NCI-H524 treated with DMSO at 0.1 percent for 48 hours (cell line): Measurements from ENCODE around the gene SLC8A3.

Experiments
- DNase-seq: peaks from one replicate; lab custom pipeline; 2025; lab: John Stamatoyannopoulos, UW

SLC8A3 gene

DNA sequence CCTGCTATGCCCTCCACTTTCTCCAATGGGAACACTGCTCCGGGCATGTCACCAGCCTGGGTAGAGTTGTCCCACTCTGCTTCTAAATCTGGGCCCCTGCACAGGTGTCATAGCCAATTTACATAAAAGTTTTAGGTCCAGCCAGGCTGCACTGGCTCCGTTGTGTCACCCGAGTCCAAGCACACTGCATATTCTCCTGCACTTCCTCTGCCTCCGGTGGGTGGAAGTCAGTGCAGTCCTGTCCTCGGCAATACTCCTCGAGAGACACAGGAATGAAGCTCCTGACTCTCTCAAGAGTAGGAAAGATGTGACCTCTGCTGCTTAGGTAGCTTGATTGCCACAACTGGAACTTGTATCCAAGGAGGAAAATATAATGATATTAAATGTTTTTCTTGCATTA, 15.2 kb downstream of the SLC8A3 start:
- no peak for DNase-seq

DNA sequence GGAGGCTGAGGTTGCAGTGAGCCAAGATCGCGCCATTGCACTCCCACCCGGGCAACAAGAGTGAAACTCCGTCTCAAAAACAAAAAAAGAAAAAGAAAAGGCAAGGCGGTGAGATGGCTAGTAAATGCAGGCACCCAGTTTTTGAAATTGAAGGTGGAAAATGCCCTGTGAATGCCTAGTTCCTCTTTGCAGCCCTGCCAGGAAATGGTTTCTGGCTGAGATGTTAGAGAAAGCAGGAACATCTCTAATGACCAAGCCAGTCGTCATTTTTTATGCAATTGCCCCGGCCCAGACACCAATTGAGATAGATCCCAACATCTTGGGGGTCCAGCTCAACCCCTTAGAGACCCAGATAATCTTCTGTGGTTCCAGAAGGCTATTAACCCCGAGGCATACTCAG, 17.0 kb downstream of the SLC8A3 start:
- DNase-seq = no peak

DNA sequence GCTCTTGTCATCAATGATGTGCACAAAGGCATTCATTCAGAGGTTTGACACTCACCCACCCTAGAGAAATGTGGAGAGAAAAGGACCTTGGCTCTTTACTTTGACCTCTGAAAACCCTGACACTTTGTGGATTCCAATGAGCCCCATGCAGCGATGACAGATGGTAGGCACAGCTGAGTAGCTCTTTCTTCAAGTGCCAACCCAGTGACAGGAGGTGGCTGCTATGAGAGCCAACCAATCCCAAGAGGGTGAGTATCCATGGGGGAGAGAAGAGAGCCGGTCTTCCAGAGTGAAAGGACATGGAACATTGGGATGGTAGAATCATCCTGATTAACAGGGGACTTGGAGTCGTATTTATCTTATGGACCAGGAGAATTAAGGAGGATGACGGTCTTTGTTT, 17.8 kb downstream of the SLC8A3 start:
- DNase-seq = peak; percentile 97

DNA sequence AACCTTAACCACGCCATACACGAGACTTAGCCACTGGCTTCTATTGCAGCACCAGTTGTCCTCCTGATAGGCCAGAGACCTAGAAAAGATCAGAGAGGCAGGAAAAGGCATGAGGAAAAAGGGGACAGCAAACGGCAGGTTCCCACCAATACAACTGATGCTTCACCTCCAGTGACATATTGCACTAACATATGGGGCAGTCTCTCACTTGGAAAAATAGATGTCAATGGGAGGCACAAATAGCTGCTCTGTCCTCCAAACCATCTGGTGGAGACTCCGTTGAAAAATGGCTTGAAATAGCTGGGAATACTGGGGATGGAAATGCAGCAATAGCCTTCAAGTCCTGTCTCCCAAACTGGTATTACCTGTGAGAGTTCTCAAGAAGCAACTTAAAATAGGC, 20.3 kb downstream of the SLC8A3 start:
- peak; percentile 94 for DNase-seq

DNA sequence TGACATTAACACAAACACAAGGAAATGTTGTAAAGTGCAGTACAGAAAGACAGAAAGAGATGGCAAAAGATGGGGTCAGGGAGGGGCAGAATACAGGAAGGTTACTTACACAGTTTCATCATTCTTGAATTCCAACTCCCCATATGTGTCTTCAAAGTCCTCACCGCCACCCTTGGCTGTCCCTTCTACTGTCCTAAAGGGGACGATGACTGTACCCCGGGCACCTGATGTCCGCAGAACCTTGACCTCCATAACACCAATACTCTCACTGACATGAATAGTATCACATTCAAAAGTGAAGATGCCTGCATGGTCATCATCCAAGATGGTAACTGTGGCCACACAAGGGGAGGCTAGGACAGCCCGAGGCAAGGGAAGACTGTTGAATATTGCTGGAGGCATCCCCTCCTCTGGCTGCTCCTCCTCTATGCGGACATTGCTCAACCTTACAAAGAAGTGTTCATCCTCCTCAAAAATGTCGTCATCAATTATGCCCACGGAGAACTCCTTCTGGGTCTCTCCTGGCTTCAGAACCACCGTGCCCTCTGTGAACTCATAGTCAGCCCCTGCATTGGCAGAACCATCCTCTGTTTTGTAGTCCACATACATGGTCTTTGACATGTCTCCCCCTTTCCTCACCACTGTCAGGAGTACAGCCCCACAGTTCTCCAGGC, 22.1 kb downstream of the SLC8A3 start:
- DNase-seq = no peak

DNA sequence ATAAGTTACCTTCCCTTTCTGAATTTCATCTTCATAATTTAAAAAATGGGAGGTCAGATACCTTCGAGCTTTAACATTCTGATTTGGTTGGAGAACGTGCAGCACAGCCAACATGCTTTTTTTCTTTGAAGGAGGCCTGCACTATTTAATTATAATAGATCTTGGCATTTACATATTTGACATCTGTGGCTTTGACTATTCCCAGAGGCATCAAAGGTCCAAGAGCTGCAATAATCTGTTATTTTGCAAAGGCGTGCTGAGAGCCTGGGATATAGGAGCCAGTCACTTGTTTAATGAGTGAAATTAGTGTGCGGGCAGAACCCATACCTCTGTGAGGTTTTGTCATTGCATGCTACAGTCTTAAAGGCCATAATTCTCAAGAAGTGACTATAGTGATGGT, 26.4 kb downstream of the SLC8A3 start:
- DNase-seq = no peak

DNA sequence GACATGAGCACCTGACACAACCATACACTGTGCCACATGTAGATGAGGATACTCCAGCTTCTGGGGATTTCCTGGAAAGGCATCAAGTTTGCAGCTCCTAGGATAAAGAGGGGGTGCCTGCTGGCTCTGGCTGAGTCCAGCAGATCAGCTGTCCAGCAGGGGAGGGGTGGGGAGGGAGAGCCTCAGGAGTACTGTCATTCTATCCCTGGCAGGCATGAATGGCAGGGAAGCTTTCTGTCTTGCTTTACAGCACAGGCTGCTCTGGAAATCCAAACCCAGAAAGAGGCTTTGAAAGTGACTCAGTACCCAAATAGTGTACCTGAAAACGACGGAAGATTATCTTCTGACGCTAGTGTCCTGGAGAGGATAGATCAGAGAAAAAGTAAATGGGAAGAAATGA, 32.2 kb downstream of the SLC8A3 start:
- DNase-seq = no peak

DNA sequence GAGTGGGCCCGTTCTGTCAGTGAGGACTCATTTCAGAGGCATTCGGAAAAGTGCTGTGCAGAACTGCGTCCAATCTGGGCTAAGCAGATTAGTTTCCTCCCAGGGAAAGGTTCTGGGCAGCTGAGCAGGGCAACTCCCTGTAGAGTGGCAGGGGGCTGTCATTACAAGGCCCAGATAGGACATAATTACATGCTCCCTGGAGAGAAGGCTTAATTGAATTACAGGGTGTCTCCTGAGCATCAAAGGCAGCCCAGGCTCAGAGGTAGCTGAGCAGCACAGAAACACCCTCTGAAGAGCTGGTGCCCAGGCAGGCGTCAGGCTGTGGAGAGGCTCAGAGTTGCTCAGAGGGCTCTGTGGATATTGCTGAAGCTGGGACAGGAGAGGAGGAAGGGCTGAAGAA, 36.0 kb downstream of the SLC8A3 start:
- DNase-seq = peak; percentile 61

DNA sequence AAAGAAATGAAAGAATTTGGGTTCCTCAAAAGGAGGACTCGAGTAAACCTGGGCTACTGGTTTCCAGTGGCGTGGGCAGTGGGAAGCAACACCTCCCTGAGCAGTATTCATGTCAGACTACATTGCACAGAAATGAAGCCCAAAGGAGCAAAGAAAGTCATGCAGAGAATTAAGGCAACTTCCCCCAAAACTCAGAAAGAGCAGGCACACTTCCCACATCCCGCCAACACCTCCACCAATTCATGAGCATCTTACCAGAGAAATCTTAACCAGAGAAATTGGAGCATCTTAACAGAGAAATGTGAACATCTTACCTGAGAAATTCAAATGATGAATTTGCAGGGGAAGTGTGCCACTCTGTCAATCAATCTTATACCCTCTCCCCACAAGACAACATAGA, 36.7 kb downstream of the SLC8A3 start:
- DNase-seq = no peak

DNA sequence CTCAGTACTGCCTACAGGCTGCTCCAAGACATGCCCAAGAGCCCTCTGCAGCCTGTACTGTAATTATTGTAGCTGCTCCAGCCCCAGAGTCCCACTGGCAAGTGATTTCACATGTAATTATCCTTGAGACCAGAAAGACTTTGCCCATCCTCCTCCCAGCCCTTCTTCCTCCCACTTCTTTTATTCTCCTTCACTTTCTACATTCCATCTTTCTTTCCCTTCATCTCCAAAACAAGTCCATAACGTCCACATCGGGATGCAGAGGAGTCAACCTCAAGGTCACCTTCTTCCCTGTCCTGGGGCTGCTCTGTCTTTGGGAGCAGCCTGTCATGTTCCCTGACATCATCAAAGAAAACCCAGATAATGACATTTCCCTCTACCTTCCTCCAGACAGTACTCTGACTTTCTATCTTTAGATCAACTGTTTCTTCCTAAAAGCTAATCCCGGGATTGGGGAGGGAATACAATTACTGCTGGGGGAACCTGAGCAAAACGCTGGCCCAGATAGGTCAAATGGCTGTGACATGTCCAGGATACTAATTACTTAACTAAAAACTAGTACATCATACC, 39.1 kb downstream of the SLC8A3 start:
- DNase-seq = no peak

DNA sequence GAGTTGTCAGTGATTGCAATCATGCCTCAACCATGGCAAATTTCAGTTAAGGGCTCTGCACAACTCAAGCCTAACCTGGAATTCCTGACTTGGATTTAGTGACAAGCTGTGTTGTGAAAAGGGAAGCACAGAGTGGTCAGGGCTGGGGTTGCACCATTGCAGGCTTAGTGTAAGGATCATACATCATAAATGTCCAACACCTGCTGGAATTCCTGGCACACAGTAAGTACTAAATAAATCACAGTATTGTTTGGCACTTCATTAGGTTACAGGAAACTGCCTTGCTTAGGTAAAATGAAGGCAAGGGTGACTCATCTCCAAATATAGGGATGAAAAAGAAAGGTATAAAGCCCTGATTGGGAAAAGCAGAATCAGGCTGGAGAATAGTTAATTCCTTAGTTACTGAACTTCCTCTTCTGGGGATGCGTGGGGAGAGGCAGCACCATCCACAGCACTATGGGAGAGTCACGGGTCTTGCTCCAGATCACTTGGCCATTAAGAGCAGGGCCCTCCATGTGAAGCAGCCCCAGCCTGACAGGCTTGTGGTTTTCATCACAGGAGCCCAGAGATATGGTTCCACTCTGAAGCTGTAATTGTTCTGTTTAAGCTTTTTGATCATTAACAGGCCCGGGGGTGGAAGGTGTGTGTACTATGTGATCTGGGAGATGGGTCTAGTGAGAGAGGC, 39.7 kb downstream of the SLC8A3 start:
- no peak for DNase-seq

DNA sequence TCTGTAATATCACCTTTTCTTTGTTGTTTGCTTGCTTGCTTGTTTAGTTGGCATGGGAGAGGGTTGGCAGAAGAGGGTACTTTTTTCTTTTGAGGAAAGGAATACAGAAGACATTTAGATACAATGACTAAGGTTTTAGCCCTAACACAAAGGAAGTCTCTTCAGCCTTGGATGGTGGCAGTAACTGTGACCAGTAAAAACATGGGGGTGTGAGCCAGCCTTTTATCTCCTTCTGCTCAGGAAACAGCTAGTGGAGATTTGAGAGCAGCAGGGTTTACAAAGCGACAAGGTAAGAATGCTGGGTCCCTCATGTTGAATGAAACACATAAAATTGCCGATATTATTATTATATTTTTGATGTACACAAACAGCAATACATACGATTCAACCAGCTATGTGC, 40.4 kb downstream of the SLC8A3 start:
- no peak for DNase-seq

DNA sequence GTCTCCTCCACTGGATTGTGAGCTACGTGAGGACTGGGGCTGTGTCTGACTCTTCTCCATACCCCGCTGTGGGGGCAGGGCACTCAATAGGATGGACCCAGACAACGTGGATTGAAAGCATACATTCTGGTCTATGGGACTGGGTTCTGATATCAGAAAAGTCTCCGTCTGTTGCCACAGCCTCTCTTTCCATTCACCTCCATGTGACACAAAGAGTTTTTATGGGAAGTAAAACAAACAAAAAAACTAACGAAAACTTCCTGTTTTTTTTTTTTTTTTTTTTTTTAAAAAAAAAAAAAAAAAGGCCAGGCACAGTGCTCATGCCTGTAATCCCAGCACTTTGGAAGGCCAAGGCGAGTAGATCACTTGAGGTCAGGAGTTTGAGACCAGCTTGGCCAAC, 44.7 kb downstream of the SLC8A3 start:
- no peak for DNase-seq

DNA sequence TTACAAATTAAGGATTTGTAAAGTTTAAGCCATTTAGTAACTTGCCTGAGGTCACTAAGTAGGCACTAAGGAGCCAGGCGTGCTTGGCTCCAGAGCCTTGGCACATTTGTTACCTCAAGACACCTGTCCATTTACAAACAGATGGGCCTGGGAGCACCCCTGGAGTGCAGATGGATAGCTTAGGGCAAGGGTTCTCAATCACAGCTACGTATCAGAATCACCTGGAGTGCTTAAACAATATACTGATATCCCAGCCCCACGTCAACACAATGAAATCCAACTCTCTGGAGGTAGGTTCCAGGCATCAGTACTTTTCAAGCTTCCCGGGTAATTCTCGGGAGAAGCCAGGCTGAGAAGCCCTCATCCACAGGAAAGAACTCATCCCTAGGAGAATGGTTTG, 45.4 kb downstream of the SLC8A3 start:
- no peak for DNase-seq

DNA sequence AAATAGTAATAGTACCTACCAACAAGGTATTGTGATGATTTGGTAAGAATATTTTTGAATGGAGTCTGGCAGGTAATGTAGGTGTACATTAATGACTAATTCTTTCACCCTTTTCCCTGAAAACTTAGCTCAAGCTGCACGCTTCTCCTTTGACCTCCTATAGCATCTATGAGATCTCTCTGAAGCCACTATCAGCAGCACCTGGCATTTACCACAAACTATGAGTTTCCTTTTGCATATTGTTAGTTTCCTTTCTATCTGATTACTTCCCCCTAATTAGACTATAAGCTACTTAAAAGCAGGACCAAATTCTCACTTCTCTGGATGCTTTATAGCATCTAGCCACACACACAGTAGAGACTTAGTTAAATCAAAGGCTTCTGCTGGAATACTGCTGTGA, 48.1 kb downstream of the SLC8A3 start:
- no peak for DNase-seq

DNA sequence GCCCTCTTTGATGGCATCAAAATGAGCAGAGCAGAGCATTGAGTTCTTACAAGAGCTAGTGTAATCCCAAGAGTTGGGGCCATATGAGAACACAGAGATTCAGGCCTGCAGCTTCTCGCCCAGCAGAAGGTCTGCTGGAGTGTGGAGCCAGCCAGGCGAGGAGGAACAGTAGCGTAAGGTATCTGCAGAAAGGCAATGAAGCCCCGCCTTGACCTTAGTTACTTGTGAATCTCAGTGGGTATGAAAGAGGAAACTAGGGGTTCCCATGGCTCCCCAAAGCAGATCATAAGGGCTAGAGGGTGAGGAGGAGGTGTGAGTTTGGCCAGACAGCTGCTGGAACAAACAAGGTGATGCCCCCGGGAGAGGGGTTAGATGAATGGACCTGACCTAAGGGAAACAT, 49.4 kb downstream of the SLC8A3 start:
- no peak for DNase-seq

DNA sequence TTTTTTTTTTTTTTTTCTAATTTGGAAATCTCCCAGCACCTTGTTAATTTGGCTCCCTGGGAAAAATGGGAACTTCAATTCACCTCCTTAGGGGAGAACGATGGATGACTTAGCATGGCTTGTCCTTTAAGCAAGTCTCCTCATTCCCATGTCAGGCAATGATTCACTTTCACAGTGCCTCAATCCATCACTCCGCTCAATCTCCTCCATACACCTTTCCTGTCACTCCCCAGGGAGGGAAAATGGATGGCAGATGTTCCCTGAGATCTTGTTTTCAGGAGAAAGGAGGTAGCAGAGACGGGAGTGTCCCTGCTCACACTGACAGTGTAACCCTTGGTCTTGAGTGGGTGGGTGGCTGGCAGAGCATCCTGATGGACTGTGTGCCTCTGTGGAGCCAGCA, 51.0 kb downstream of the SLC8A3 start:
- no peak for DNase-seq

DNA sequence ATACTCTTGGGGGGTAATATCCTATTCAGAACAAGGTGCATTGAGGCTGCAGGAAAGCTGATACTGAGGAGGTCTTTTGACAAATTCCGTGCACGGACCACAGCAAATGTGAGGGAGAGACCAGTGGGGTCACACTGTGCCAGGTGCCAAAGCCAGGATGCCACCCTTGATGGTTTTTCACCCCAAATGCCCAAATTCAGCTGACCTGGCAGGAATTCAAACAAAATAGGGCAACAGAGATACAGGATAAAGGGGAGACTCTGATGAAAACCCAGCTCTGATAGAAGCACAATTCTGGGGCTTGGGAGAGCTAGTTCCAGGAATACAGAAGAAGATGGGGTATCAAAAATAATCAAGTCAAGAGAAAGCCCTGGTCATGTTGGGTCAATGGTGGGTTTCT, 55.3 kb downstream of the SLC8A3 start:
- no peak for DNase-seq

DNA sequence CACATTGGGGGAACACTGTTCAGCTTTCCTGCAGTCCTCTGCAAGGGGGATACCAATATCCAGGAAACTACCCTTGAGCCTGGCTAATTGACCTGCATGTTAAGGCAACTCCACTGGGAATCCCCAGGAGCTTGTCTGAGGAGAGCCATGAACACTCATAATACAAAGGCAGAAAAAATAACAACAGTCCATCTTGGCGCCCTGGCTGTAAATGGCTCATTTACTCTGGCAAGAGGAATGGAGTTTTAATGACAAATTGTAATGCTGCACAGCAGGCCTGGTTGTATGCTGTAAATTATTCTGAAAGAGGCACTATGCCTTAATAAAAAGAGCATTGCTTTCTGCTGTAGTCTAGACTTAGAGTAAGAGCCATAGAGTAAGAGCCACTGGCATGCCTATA, 58.3 kb downstream of the SLC8A3 start:
- DNase-seq = no peak

DNA sequence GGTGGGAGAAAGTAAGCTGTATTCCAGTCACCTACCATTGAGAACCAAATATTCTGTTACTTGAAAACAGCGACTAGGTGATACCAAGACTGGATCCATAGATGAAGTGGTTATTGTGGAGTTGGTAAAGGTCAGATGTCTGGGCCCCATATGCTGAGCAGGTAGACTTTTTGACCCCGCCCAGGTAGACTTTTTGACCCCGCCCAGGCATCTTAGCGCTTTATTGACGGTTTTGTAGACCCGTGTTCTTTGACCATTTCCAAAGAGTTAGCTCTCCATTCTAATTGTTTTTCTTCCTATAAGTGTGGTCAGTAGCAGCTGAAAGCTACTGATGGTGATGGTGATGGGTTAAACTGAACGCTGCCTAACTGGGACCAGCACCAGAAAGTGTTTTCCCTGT, 61.6 kb downstream of the SLC8A3 start:
- no peak for DNase-seq

DNA sequence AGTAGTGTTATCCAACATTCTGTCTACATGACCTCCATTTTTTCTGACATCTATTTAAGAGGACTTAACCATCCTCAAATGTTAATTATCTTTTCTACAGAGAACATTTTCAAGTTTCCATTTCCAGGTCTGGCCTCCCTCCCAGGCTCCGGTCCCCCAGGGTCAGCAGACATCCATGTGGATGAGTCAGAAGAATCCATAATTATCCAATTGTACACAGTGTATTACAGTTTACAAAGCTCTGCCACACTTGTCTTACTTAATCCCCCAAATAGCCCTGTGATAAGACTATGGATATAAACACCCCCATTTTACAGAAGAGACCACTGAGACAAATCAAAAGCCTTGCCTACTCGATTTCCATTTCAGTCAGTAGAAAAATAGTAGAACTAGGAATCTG, 65.0 kb downstream of the SLC8A3 start:
- DNase-seq = no peak

DNA sequence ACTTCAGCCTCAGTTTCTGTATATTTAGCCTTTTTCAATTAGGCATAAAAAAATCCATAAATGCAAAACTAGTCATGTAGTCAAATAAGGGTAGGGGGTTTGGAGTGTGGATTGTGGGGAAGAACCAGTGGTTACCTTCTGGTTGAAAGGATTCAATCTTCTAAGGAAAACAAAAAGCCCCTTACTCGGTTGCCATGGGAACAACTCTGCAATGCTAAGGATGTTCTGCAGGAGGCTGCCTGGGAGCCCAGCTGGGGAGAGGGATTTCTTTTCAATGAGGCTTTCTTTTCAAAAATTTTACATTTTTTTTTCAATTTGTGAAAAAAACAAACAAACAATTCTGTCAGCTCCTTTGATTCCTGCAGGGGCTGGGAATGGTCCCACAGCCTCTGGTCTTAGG, 67.2 kb downstream of the SLC8A3 start:
- no peak for DNase-seq

DNA sequence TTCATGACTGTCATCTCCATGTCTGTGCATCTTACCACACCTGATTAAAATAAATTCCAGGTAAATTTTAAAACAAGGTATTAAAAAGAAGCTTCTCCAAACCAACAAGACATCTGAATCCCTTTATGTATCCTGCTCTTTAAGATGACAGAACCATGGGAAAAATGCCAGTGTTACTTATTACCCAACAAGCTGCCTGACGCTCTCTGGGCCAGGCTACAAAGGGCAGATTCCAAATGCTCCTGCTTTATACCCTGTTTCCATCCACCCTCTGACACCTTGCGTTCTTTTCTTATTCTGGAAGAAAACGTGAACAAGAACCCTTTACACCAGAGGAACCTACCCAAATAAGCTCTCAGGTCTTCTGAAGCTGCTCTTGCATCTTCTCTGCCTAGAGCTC, 70.7 kb downstream of the SLC8A3 start:
- no peak for DNase-seq

DNA sequence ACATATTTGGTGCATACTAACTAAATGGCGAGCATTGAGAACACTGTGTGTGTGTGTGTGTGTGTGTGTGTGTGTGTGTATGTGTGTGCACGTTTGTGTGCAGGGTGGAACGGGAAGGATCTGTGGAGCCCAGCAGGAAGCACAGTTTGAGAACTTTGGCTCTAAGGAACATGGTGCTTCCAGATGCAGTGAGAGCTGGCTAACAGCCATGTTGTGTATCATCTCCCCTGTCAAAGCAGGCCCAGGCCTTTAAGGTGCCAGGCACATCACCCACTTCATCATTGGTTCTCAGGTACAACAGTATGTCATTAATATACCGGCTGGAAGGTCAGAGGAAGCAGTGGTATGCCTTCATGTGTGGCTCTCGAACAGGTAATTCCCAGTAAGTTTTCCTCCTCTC, 72.5 kb downstream of the SLC8A3 start:
- DNase-seq = no peak
